Upper lobe of left lung (tissue), 4 donors: ENCODE data around the gene SLC35G6.

Experiments
- CTCF ChIP-seq, 6 experiments: fragments of 450-650 bp in 4 of 6; fragments of 200-600 bp in 2 of 6; sonication (generic) in 2 of 6; IDR thresholded peaks; one replicate each; pipeline ENCODE4 v1.5.1; 2016 to 2019; ENCODE audit warnings: antibody characterized with exemption in 6 of 6
- EP300 ChIP-seq, 4 donors: sonication (generic); formaldehyde crosslinking; IDR thresholded peaks; one replicate each; pipeline ENCODE4 v1.5.1; 2017; ENCODE audit warnings: antibody characterized with exemption in 4 of 4, control low read depth in 2 of 4
- POLR2A ChIP-seq, 4 donors: fragments of 450-650 bp; IDR thresholded peaks; one replicate each; pipeline ENCODE4 v1.5.1; 2016 to 2017; ENCODE audit warnings: antibody characterized with exemption in 4 of 4, mild to moderate bottlenecking in 2 of 4
- POLR2AphosphoS5 ChIP-seq, 2 donors: sonication (generic); formaldehyde crosslinking; IDR thresholded peaks; one replicate each; pipeline ENCODE4 v1.5.1; 2017; ENCODE audit warnings: antibody characterized with exemption in 2 of 2

DNA sequence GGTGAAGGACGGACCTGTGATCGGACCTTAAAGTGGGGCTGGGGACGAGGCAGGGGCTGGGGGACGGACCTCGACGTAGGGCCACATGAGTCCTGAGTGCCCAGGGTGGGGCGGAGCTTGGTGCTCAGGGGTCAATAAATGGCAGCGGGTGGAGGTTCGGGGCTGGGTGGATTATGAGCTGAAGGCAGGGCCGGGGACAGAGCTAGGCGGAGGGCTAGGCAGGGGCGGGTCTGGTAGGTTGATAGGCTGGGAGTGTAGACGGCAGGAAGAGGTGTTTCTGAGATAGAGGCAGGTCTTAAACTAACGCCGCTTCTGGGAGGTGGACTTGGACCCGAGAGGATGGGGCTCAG, 35.7 kb upstream of the SLC35G6 start:
- TF ChIP-seq POLR2A (IDR thresholded peaks at IDR 0.05) (no peak), CTCF (IDR thresholded peaks at IDR 0.05) (no peak), EP300 (IDR thresholded peaks at IDR 0.05) (no peak), POLR2AphosphoS5 (IDR thresholded peaks at IDR 0.05) (no peak)
